SU-DHL-6 (cell line): ENCODE data around the gene PPY.

Experiments used
- H2AFZ ChIP-seq: fragments of 200-600 bp; sonication (generic); 2 replicates; pipeline ENCODE4 v1.6.1; 2014; ENCODE audit warnings: low read depth, mild to moderate bottlenecking, moderate library complexity, mixed read lengths, antibody characterized with exemption, low read length; ENCODE audit not compliant: severe bottlenecking
- H3F3A ChIP-seq: fragments of 200-600 bp; shearing (Covaris generic); 2 replicates; pipeline ENCODE4 v1.6.0; 2016; ENCODE audit warnings: antibody characterized with exemption, mild to moderate bottlenecking; ENCODE audit not compliant: insufficient read depth
- H3K27ac ChIP-seq: fragments of 200-600 bp; sonication (generic); 2 replicates; pipeline ENCODE4 v1.5.1; 2016; ENCODE audit warnings: low read depth, mild to moderate bottlenecking, low read length, moderate library complexity, mixed read lengths
- H3K27me3 ChIP-seq: fragments of 200-600 bp; sonication (generic), shearing (Covaris generic); 2 replicates; pipeline ENCODE4 v1.6.0; 2014; ENCODE audit warnings: mild to moderate bottlenecking, low read length
- H3K36me3 ChIP-seq: fragments of 200-600 bp; sonication (generic); 2 replicates; pipeline ENCODE4 v1.6.1; 2014; ENCODE audit warnings: mild to moderate bottlenecking, low read length, mixed read lengths
- H3K4me2 ChIP-seq: fragments of 300-600, 200-600 bp; shearing (Covaris generic), sonication (generic); 2 replicates; pipeline ENCODE4 v1.6.0; 2014; ENCODE audit warnings: low read length, low read depth, mild to moderate bottlenecking; ENCODE audit not compliant: poor library complexity, severe bottlenecking
- H3K4me3 ChIP-seq: fragments of 200-600 bp; sonication (generic); 2 replicates; pipeline ENCODE4 v1.5.1; 2014; ENCODE audit warnings: antibody characterized with exemption, low read length, mild to moderate bottlenecking, mixed read lengths; ENCODE audit not compliant: insufficient read depth, poor library complexity, severe bottlenecking
- H3K79me2 ChIP-seq: fragments of 200-600 bp; sonication (generic); 2 replicates; pipeline ENCODE4 v1.6.1; 2014; ENCODE audit warnings: mild to moderate bottlenecking, low read length, moderate library complexity; ENCODE audit not compliant: insufficient read depth
- H3K9ac ChIP-seq: fragments of 200-600 bp; sonication (generic); 2 replicates; pipeline ENCODE4 v1.7.0; 2014; ENCODE audit warnings: mild to moderate bottlenecking, low read length
- H3K9me2 ChIP-seq: fragments of 200-600 bp; sonication (generic); replicated peaks from 2 replicates; pipeline ENCODE4 v1.6.1; 2014; ENCODE audit warnings: low read length; ENCODE audit not compliant: insufficient read depth
- H3K9me3 ChIP-seq: fragments of 200-600 bp; sonication (generic); 2 replicates; pipeline ENCODE4 v1.6.1; 2014; ENCODE audit warnings: low read length, mixed read lengths; ENCODE audit not compliant: insufficient read depth
- H4K20me1 ChIP-seq: fragments of 200-600 bp; sonication (generic); 2 replicates; pipeline ENCODE4 v1.6.1; 2014; ENCODE audit warnings: low read depth, mild to moderate bottlenecking, antibody characterized with exemption, low read length, moderate library complexity, mixed read lengths
- CTCF ChIP-seq: fragments of 200-600 bp; sonication (generic); IDR thresholded peaks from one replicate; pipeline ENCODE4 v1.5.1; 2017; ENCODE audit warnings: antibody characterized with exemption, mild to moderate bottlenecking, low read length, moderate library complexity; ENCODE audit not compliant: insufficient read depth, poor library complexity, severe bottlenecking
- EZH2phosphoT487 ChIP-seq: fragments of 200-600 bp; sonication (generic), shearing (Covaris generic); conservative IDR thresholded peaks from 2 replicates; pipeline ENCODE4 v1.6.1; 2018; ENCODE audit warnings: mild to moderate bottlenecking, antibody characterized with exemption, low read length, moderate library complexity, mixed read lengths

PPY gene

GRCh38 chr17:43986225-43986981, 44.1 kb upstream of the PPY start:
- no peaks in the 10 kb centered on the region for H3K36me3 ChIP-seq
- H3F3A ChIP-seq: no peaks in the 10 kb centered on the region
- TF ChIP-seq CTCF: no peak
- TF ChIP-seq EZH2phosphoT487: no peak
- H3K4me3 ChIP-seq: no peak overlapping the region
- H3K27ac ChIP-seq: no peak overlapping the region
- no peaks in the 10 kb centered on the region for H3K9me2 ChIP-seq
- no peaks in the 10 kb centered on the region for H3K79me2 ChIP-seq
- no peak overlapping the region for H2AFZ ChIP-seq
- no peaks in the 10 kb centered on the region for H3K9me3 ChIP-seq
- no peaks in the 10 kb centered on the region for H4K20me1 ChIP-seq
- H3K4me2 ChIP-seq: no peak overlapping the region
- no peak overlapping the region for H3K9ac ChIP-seq
- H3K27me3 ChIP-seq: no peaks in the 10 kb centered on the region

GRCh38 chr17:43984521-43984920, 42.2 kb upstream of the PPY start:
- H3K9me3 ChIP-seq: no peaks in the 10 kb centered on the region
- H3F3A ChIP-seq: no peaks in the 10 kb centered on the region
- H3K9ac ChIP-seq: no peak overlapping the region
- H4K20me1 ChIP-seq: no peaks in the 10 kb centered on the region
- no peaks in the 10 kb centered on the region for H3K36me3 ChIP-seq
- no peak overlapping the region for H3K27ac ChIP-seq
- H3K27me3 ChIP-seq: no peaks in the 10 kb centered on the region
- TF ChIP-seq CTCF (no peak), EZH2phosphoT487 (no peak)
- H3K9me2 ChIP-seq: no peaks in the 10 kb centered on the region
- H2AFZ ChIP-seq: no peak overlapping the region
- H3K4me2 ChIP-seq: no peak overlapping the region
- no peak overlapping the region for H3K4me3 ChIP-seq
- no peaks in the 10 kb centered on the region for H3K79me2 ChIP-seq

- no peak for TF ChIP-seq CTCF
- TF ChIP-seq EZH2phosphoT487: no peak
- Histone ChIP-seq H3K27me3 (no peaks in the 10 kb centered on the region), H3K9me3 (no peaks in the 10 kb centered on the region), H3K9me2 (no peaks in the 10 kb centered on the region), H3K9ac (no peak overlapping the region), H3K4me3 (no peak overlapping the region), H4K20me1 (no peaks in the 10 kb centered on the region), H2AFZ (no peak overlapping the region), H3F3A (no peaks in the 10 kb centered on the region), H3K79me2 (no peaks in the 10 kb centered on the region), H3K36me3 (no peaks in the 10 kb centered on the region), H3K4me2 (no peak overlapping the region), H3K27ac (no peak overlapping the region)
Measured at GRCh38 chr17:43983515-43984411, 41.5 kb upstream of the PPY start.
